ENCODE results near the gene PAX8. TPM values are rescaled to one million over a fixed set of nuclear protein-coding genes. Genes with fewer than 3 reads are reported as not detected.
A peak's percentile ranks its signal among the peaks of the same experiment; 100 is the strongest.
"Not testable (repeated sequence)": the region's sequence is repeated elsewhere in the genome, so short reads cannot be mapped to it uniquely, and the experiment has no call there.

Gene PAX8
- total and polyA plus RNA-seq, 5 experiments from 2014 or later = 0.52 to 1.6 (median 0.73) TPM

DNA sequence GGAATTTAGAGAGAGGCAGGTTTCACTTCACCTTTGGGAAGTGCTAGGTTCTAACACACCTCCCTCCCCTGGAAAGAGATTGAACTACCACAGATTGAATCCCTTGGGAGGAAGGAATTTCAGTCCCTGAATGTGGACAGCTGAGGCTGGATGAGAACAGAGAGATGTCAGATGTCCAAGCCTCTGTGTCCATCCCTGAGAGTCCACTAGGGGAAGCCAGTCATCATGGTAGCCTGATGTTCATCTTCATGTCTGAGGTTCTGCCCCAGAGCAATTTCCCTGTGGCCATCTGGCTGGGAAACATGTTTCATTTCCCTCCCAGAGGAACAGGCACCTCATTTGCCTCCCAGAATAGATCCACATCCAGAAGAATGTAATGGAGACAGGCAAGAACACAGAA lies 30.1 kb upstream of the PAX8 start:
- H3K9me3 Mint-ChIP-seq, H3K4me1 Mint-ChIP-seq, ATAC-seq, POLR2A ChIA-PET, H3K4me3 Mint-ChIP-seq, H3K27ac Mint-ChIP-seq, H3K36me3 Mint-ChIP-seq, DNase-seq: not testable (repeated sequence)
- peaks cover 4 to 14% (median 12%) of the 10 kb centered on the region in 5 donors for H3K27me3 Mint-ChIP-seq

DNA sequence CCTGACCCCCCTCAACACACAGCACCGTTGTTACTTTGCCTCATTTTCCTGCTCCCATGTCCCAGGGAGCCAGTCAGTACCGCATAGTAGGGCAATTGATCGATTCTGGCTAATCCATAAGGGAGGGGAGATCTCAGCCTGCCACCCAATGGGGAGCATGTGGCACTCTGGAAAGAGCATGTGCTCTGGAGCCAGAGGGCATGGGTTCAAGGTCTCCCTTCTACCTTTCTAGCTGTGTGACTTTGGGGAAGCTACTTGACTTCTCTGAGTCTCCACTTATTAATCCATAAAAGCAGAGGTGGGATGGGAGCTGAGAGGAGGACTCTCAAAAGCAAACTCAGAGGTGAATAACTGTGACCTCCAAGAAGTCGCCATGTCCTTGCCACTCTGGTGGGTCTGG lies 27.5 kb upstream of the PAX8 start:
- H3K27me3 Mint-ChIP-seq = peaks cover 4 to 16% (median 12%) of the 10 kb centered on the region in 5 donors
- ATAC-seq, H3K4me1 Mint-ChIP-seq, H3K36me3 Mint-ChIP-seq, POLR2A ChIA-PET, DNase-seq, H3K27ac Mint-ChIP-seq, H3K9me3 Mint-ChIP-seq, H3K4me3 Mint-ChIP-seq: not testable (repeated sequence)

DNA sequence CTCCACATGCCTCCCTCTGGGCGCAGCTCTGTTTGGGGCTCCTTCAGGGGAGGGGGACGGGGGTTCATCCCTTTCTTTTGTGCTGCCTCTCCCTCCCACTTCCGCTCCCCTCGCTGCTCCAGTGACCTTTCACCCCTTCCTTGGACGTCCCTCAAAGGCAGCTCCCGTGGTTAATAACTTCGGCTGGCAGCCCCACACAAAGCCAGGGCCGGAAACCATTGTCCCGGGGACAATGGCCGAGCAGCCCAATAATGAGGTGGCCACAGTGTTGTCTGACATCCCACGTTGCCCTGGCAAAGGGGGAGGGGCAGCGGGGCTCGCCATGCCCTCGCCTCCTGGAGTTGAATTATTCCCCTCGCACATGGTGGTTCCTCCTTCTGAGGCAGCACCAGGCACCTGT lies 27.0 kb upstream of the PAX8 start:
- DNase-seq, POLR2A ChIA-PET, H3K9me3 Mint-ChIP-seq, H3K4me3 Mint-ChIP-seq, H3K4me1 Mint-ChIP-seq, H3K27ac Mint-ChIP-seq, H3K36me3 Mint-ChIP-seq, ATAC-seq: not testable (repeated sequence)
- peaks cover 4 to 16% (median 12%) of the 10 kb centered on the region in 5 donors for H3K27me3 Mint-ChIP-seq

DNA sequence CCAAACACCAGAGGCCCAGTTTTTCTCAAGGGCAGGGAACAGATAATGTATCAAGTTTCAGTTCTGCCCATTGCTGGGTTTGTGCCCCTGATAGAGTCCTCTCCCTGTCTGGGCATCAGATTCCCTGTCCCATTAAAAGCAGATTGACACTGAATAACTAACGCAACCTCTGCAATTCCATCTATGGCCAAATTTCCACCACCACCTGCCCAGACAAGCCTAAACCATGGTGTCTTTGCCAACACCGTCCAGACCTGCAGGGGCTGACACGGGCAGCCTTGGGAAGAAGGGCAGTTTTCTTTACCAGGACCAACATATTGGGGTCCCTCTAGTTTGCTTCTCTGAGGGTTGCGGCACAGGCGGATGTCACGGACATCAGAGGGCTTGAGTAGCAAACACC lies 26.4 kb upstream of the PAX8 start:
- Mint-ChIP-seq H3K36me3 (no peaks in the 10 kb centered on the region), H3K9me3 (no peaks in the 10 kb centered on the region), H3K4me1 (peaks cover 0 to 3% (median 1%) of the 10 kb centered on the region in 4 donors), H3K27ac (peak overlapping the region in 1 of 10 donors; percentile 21), H3K27me3 (peaks cover 4 to 16% (median 12%) of the 10 kb centered on the region in 5 donors), H3K4me3 (no peak overlapping the region)
- POLR2A ChIA-PET = interaction anchor here (0.6 kb wide), 1 partner anchor 90 kb away, joined by 3 read pairs; no protein-coding TSS in a partner anchor
- no peak for DNase-seq
- ATAC-seq = no peak

DNA sequence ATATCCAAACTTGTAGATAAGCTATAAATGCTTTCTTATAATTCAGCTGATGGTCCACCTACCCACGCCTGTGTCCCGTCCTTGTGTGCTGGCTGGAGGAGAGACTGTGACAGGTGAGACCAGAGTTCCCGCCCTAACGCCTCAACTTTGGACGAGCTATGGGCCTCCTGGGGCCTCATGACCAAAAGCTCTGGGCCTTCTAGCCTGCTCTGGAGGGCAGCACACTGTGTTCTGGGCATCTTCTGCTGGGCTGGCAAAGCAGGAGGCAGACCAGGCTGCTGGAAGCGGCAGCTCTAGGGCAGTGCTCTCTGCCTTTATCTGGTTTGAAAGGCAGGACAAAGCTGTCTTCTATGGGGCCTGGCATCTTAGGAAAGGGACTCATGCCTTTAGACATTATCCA lies 26.0 kb upstream of the PAX8 start:
- Mint-ChIP-seq H3K4me1 (peaks cover 0 to 3% (median 0%) of the 10 kb centered on the region in 4 donors), H3K4me3 (no peak overlapping the region), H3K27me3 (peaks cover 4 to 16% (median 12%) of the 10 kb centered on the region in 5 donors), H3K27ac (peak overlapping the region in 2 of 10 donors; percentile 28 to 49), H3K36me3 (no peaks in the 10 kb centered on the region), H3K9me3 (no peaks in the 10 kb centered on the region)
- POLR2A ChIA-PET = interaction anchor here (0.6 kb wide), 1 partner anchor 90 kb away, joined by 3 read pairs; no protein-coding TSS in a partner anchor
- ATAC-seq (no peak), DNase-seq (no peak)

DNA sequence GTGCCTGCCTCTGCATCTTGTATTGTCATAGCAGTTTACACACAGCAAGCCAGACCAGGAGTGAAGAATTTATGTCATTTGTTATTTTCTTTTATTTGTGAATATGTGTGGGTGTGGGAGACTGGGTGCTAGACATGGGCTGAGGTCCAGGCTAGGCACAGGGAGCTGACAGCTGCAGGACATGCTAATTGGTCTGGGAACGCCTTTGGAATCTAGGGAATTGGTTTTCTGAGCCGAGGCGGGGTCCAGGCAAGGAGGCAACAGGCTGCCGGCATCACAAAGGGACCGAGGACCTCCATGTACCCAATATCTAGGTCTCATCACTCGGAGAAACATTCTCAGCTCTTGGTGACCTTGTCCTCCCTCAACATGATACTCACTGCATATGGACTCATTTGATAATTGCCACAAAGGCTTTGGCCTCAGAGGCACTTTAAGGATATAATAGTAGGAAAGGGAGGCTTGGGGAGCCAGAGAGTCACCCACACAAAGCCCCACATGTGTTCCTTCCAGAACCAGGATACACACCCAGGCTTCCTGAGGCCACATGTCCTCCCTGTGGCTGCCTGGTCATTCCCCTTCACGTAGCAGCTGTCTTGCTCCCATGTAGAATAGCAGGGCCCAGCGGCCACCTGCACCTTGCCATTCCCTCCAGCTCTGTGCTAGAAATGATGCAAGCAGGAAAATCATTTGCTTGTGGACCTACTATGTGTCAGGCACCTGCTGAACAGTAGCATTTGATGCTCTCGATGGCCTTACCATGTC lies 23.7 kb upstream of the PAX8 start:
- H3K27me3 Mint-ChIP-seq, DNase-seq, H3K27ac Mint-ChIP-seq, H3K4me1 Mint-ChIP-seq, POLR2A ChIA-PET, ATAC-seq, H3K4me3 Mint-ChIP-seq, H3K9me3 Mint-ChIP-seq, H3K36me3 Mint-ChIP-seq: not testable (repeated sequence)

DNA sequence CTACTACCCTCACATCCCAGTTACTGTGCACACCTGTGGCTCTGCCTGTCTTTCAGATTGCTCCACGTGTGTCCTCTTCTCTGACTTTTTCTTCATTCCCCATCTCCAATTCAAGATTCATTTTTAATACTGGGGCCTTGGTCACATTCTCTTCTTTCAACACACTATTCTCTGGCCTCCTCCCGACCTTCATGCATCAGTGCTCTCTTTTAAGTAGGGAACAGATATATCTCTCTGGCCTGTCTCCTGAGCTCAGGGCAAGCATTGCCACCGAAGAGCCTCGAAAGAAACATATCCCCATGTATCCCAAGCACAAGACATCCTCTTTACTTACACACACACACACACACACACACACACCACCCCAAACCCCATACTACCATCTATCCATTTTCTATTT lies 21.6 kb upstream of the PAX8 start:
- Mint-ChIP-seq H3K27me3 (peaks cover 0 to 3% (median 0%) of the 10 kb centered on the region in 5 donors), H3K36me3 (no peaks in the 10 kb centered on the region), H3K9me3 (no peaks in the 10 kb centered on the region), H3K27ac (no peak overlapping the region), H3K4me3 (no peak overlapping the region), H3K4me1 (peaks cover 0 to 3% (median 0%) of the 10 kb centered on the region in 4 donors)
- POLR2A ChIA-PET = no interaction called here
- no peak for DNase-seq
- ATAC-seq = no peak

DNA sequence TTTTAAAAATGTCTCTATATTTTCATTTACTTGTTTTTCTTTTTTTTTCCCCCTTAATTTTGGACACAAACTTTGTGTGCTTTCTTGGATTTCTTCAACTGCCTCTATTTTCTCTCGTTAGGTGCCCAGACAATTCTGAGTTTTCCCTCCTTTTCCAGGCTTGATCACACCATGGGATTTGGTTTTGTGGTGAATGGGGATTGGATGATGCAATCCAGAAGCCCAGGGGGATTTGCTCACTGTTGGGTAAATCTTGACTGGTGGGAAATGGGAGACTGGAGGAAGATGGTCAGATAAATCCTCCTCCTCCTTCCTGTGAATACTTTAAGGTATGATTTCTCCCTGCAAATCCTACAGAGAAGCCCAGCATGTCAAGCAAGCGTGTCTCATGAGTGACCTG lies 19.5 kb upstream of the PAX8 start:
- no peak overlapping the region for H3K27ac Mint-ChIP-seq
- no peaks in the 10 kb centered on the region for H3K9me3 Mint-ChIP-seq
- no peak overlapping the region for H3K4me3 Mint-ChIP-seq
- DNase-seq = no peak
- H3K27me3 Mint-ChIP-seq = peaks cover 0 to 3% (median 0%) of the 10 kb centered on the region in 5 donors
- no peak for ATAC-seq
- peaks cover 0 to 3% (median 0%) of the 10 kb centered on the region in 3 donors for H3K36me3 Mint-ChIP-seq
- POLR2A ChIA-PET = no interaction called here
- peaks cover 0 to 8% (median 2%) of the 10 kb centered on the region in 4 donors for H3K4me1 Mint-ChIP-seq

DNA sequence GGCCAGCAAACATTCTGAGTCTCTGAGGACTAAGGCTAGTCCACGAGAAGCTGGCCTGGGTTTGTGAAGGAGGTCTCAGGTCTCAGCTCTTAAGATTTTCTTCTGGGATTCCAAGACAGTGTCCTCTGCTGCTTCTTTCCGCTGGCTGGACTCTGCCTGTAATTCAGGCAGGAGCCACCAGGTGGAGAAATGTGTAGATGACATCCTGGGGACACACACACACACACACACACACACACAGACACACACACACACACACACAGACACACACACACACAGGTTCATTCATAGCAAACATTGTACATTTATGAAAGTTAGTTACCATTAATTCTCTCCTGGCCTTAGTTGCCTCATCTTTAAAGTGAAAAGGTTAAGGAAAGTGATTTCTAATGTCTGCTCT lies 18.9 kb upstream of the PAX8 start:
- POLR2A ChIA-PET, H3K27me3 Mint-ChIP-seq, ATAC-seq, H3K4me1 Mint-ChIP-seq, H3K36me3 Mint-ChIP-seq, H3K27ac Mint-ChIP-seq, H3K9me3 Mint-ChIP-seq: not testable (repeated sequence)
- peak overlapping the region in 2 of 10 donors; percentile 2 to 34 for H3K4me3 Mint-ChIP-seq
- DNase-seq = peak in 4 of 10 donors; percentile 9 to 28 (median 17)

DNA sequence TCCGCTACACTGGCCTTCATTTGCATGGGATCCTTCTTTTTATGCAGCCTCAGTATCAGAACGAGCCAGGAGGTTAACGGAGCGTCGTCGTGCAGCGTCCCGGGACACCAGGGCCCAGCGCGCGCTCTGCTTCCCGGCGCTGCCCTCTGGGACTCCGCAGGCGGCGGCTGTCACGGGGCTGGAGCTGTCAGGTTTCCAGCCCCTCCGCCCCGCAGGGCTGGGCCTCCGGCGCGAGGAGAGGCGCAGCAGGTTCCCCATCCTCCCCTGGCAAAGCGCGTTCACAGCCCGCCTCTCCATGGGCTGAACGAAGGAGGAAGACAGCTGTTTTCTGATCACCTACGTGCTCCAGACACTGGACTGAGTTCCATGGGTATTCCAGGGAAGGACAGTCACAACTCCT lies 12.5 kb upstream of the PAX8 start:
- Mint-ChIP-seq H3K4me3 (no peak overlapping the region), H3K4me1 (peaks cover 0 to 8% (median 2%) of the 10 kb centered on the region in 4 donors), H3K9me3 (no peaks in the 10 kb centered on the region), H3K27me3 (peaks cover 0 to 9% (median 5%) of the 10 kb centered on the region in 5 donors), H3K36me3 (peaks cover 0 to 3% (median 0%) of the 10 kb centered on the region in 3 donors), H3K27ac (no peak overlapping the region)
- DNase-seq (no peak), ATAC-seq (no peak)
- POLR2A ChIA-PET = no interaction called here

DNA sequence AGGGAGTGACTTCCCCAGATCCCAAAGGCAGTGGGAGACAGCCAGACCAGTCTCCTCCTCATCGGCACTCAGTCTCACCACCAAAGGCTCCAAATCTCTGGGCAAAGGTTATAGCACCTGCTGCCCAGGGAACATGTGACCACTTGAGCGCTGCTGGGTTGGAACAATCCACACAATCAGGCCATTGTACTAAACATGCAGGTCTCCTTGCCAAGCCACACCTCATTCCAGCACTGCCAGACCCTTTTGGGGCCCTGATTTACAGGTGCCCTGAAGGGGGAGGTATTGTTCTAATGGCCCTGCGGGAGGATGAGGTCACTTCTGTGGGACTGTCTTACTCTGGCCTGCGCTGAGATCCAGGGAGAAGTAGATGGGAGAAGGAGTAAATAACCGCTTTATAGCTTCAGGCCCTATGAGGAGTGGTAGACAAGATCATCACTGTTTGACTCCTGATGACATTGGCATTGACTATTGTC lies 10.0 kb upstream of the PAX8 start:
- H3K4me3 Mint-ChIP-seq, ATAC-seq, DNase-seq, H3K27ac Mint-ChIP-seq, H3K36me3 Mint-ChIP-seq, H3K4me1 Mint-ChIP-seq, POLR2A ChIA-PET, H3K27me3 Mint-ChIP-seq, H3K9me3 Mint-ChIP-seq: not testable (repeated sequence)

DNA sequence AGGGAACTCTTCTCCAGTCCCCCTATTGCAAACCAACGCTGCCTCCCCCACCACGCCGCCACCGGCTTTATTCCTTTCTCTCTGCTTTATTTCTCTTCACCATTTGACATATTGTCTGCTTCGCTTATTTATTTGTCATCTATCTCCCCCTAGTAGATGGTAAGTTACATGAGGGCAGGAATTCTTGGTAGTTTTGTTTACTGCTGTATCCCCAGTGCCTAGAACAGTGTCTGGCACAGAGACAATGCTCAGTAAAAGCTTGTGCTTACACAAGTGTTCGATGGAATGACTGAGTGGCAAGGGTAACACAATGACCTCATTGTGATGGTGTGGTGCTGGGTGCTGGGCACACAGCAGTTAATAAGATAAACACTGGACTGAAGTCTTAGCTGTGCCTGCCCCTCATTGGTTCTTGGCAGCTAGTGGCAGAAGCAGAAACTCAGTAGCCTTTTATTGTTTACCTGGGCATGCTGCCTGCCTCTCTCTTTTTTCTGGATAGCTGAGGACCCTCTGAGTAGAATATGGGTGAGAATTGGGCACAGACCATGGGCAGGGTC lies 9.5 kb upstream of the PAX8 start:
- H3K36me3 Mint-ChIP-seq, H3K4me3 Mint-ChIP-seq, POLR2A ChIA-PET, H3K4me1 Mint-ChIP-seq, H3K27me3 Mint-ChIP-seq, ATAC-seq, H3K27ac Mint-ChIP-seq, DNase-seq, H3K9me3 Mint-ChIP-seq: not testable (repeated sequence)

DNA sequence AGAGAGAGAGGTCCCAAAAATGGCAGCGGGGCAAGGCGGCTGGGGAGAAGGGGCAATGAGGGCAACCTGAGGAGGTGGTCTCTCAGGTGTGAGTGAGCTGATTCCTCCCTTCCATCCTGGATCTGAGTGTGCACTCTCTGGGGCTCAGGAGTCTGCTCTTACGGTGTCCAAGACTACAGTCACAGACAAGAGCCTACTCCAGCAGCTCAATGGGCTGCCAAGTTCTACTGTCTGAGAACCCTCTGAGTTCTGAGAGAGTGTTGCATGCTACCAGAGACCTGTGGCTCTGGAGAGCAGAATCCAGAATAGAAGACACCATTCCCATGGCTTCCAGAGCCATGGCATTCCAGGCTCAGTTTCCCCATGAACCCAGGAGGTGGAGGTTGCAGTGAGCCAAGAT lies 7.1 kb upstream of the PAX8 start:
- Mint-ChIP-seq H3K9me3 (no peaks in the 10 kb centered on the region), H3K4me1 (peaks cover 0 to 3% (median under 1%) of the 10 kb centered on the region in 4 donors), H3K27me3 (peaks cover 0 to 6% (median 2%) of the 10 kb centered on the region in 5 donors), H3K36me3 (no peaks in the 10 kb centered on the region), H3K4me3 (no peak overlapping the region), H3K27ac (no peak overlapping the region)
- POLR2A ChIA-PET = no interaction called here
- DNase-seq (no peak), ATAC-seq (no peak)

Measured in naive thymus-derived CD8-positive, alpha-beta T cell (primary cell).